ENCODE results near the gene B4GALNT3. TPM values are rescaled to one million over a fixed set of nuclear protein-coding genes. Genes with fewer than 3 reads are reported as not detected.

B4GALNT3 gene
- total RNA-seq, 3 donors from 2014 or later (not counting 1 experiment from before 2014, with no cell fraction given), result 0.93 to 4.2 TPM; not detected in 1

- Mint-ChIP-seq H3K27ac (no peak overlapping the region), H3K9me3 (no peaks in the 10 kb centered on the region), H3K36me3 (no peaks in the 10 kb centered on the region), H3K27me3 (ENCODE audit: low read depth in 2 of 2) (peaks cover 0 to 3% of the 10 kb centered on the region in 2 donors), H3K4me3 (no peak overlapping the region), H3K4me1 (peaks cover 0 to 3% of the 10 kb centered on the region in 2 donors)
- Histone ChIP-seq H3K27me3 (ENCODE audit: control insufficient read depth, insufficient read depth, low read length) (no peaks in the 10 kb centered on the region), H3K36me3 (ENCODE audit: control insufficient read depth, insufficient read depth, low read length) (no peaks in the 10 kb centered on the region), H3K4me1 (ENCODE audit: control insufficient read depth, insufficient read depth, low read length) (no peaks in the 10 kb centered on the region), H3K27ac (ENCODE audit: low read length) (no peak overlapping the region), H3K4me3 (ENCODE audit: low read length) (no peak overlapping the region), H3K9me3 (ENCODE audit: control insufficient read depth, insufficient read depth, low read length) (no peaks in the 10 kb centered on the region)
- 98% methylated on average over 6 of the region's 6 CpGs for WGBS (ENCODE audit: insufficient coverage)
- no peak for DNase-seq
- TF ChIP-seq CTCF (IDR thresholded peaks at IDR 0.05), result no peak
- no peak for ATAC-seq
- intact Hi-C loops (cut with micrococcal nuclease), result no loop called here
Observed at GRCh38 chr12:530308-530707, 70.6 kb downstream of the B4GALNT3 start.

GRCh38 chr12:530821-531220 lies 71.1 kb downstream of the B4GALNT3 start:
- Histone ChIP-seq H3K4me3 (ENCODE audit: low read length) (no peak overlapping the region), H3K27me3 (ENCODE audit: control insufficient read depth, insufficient read depth, low read length) (no peaks in the 10 kb centered on the region), H3K36me3 (ENCODE audit: control insufficient read depth, insufficient read depth, low read length) (no peaks in the 10 kb centered on the region), H3K9me3 (ENCODE audit: control insufficient read depth, insufficient read depth, low read length) (no peaks in the 10 kb centered on the region), H3K27ac (ENCODE audit: low read length) (no peak overlapping the region), H3K4me1 (ENCODE audit: control insufficient read depth, insufficient read depth, low read length) (no peaks in the 10 kb centered on the region)
- intact Hi-C loops (cut with micrococcal nuclease), result no loop called here
- no peaks in the 10 kb centered on the region for H3K9me3 Mint-ChIP-seq
- no peak for DNase-seq
- no peak for ATAC-seq
- H3K36me3 Mint-ChIP-seq, result no peaks in the 10 kb centered on the region
- peaks cover 0 to 3% of the 10 kb centered on the region in 2 donors for H3K4me1 Mint-ChIP-seq
- no peak overlapping the region for H3K4me3 Mint-ChIP-seq
- TF ChIP-seq CTCF (IDR thresholded peaks at IDR 0.05), result no peak
- 89% methylated on average over 6 of the region's 6 CpGs for WGBS (ENCODE audit: insufficient coverage)
- no peak overlapping the region for H3K27ac Mint-ChIP-seq
- no peaks in the 10 kb centered on the region for H3K27me3 Mint-ChIP-seq (ENCODE audit: low read depth in 2 of 2)

DNA sequence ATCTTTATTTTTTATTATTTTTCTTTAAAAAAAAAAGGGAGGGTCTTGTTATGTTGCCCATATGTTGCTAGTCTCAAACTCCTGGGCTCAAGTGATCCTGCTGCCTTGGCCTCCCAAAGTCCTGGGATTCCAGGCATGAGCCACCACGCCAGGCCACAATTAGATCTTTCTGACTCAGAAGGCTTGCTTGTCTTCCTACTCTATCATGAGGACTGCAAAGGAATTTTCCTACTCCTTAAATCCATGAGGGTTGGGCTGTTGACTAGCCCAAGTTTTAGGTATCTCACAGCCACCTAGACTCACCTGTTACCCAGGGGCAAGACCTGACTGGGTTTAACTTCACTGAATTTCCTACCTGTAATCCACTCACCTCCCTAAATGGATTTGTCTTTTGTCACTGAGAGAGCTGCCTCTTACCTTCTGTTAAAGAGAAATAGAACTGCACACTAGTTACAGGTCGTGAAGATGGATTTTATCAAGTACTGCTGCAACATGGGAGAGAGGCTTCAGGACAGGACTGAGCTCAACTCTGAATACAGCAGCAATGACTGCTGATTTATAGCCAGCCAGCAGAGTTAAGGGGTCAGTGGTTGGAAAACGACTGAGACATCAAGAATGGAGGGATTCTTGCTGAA lies 72.3 kb downstream of the B4GALNT3 start:
- 84% methylated on average over 3 of the region's 3 CpGs for WGBS (ENCODE audit: insufficient coverage)
- no peak for TF ChIP-seq CTCF (IDR thresholded peaks at IDR 0.05)
- intact Hi-C loops (cut with micrococcal nuclease), result no loop called here
- H3K27me3 Mint-ChIP-seq (ENCODE audit: low read depth in 2 of 2), result no peaks in the 10 kb centered on the region
- H3K4me1 ChIP-seq (ENCODE audit: control insufficient read depth, insufficient read depth, low read length), result no peaks in the 10 kb centered on the region
- no peaks in the 10 kb centered on the region for H3K9me3 Mint-ChIP-seq
- no peak overlapping the region for H3K27ac ChIP-seq (ENCODE audit: low read length)
- H3K4me3 Mint-ChIP-seq, result no peak overlapping the region
- no peaks in the 10 kb centered on the region for H3K36me3 ChIP-seq (ENCODE audit: control insufficient read depth, insufficient read depth, low read length)
- H3K27ac Mint-ChIP-seq, result no peak overlapping the region
- H3K9me3 ChIP-seq (ENCODE audit: control insufficient read depth, insufficient read depth, low read length), result no peaks in the 10 kb centered on the region
- H3K36me3 Mint-ChIP-seq, result no peaks in the 10 kb centered on the region
- H3K27me3 ChIP-seq (ENCODE audit: control insufficient read depth, insufficient read depth, low read length), result no peaks in the 10 kb centered on the region
- no peak overlapping the region for H3K4me3 ChIP-seq (ENCODE audit: low read length)
- DNase-seq (no peak), ATAC-seq (no peak)
- peaks cover 0 to 3% of the 10 kb centered on the region in 2 donors for H3K4me1 Mint-ChIP-seq

Data from natural killer cell (primary cell).